GM18867 (cell line): ENCODE data around the gene VTA1.
"Not testable (repeated sequence)": the region's sequence is repeated elsewhere in the genome, so short reads cannot be mapped to it uniquely, and the experiment has no call there.

Source experiments
- ATAC-seq: cut with Tn5 transposase; IDR thresholded peaks from one replicate; pipeline ENCODE4 v1.9.1; 2021; ENCODE audit warnings: mild to moderate bottlenecking, moderate library complexity; ENCODE audit not compliant: unreplicated experiment

VTA1 gene

GRCh38 chr6:142167486-142167885 is 20.4 kb downstream of the VTA1 start:
- ATAC-seq: no peak

GRCh38 chr6:142171351-142171750 is 24.3 kb downstream of the VTA1 start:
- ATAC-seq: no peak

GRCh38 chr6:142172758-142173157 is 25.7 kb downstream of the VTA1 start:
- ATAC-seq: no peak

GRCh38 chr6:142173980-142174379 is 26.9 kb downstream of the VTA1 start:
- no peak for ATAC-seq

GRCh38 chr6:142174703-142175102 is 27.6 kb downstream of the VTA1 start:
- ATAC-seq: no peak

- ATAC-seq: no peak
Observed at GRCh38 chr6:142178129-142178528, 31.1 kb downstream of the VTA1 start.

GRCh38 chr6:142182004-142182403 is 34.9 kb downstream of the VTA1 start:
- ATAC-seq: no peak

- no peak for ATAC-seq
Observed at GRCh38 chr6:142183351-142183750, 36.3 kb downstream of the VTA1 start.

GRCh38 chr6:142184307-142184706 is 37.2 kb downstream of the VTA1 start:
- no peak for ATAC-seq

GRCh38 chr6:142185641-142186040 is 38.6 kb downstream of the VTA1 start:
- ATAC-seq: no peak

- ATAC-seq: no peak
Observed at GRCh38 chr6:142187209-142187608, 40.1 kb downstream of the VTA1 start.

GRCh38 chr6:142188341-142188740 is 41.3 kb downstream of the VTA1 start:
- not testable (repeated sequence) for ATAC-seq

GRCh38 chr6:142189057-142189456 is 42.0 kb downstream of the VTA1 start:
- no peak for ATAC-seq

- ATAC-seq: no peak
Observed at GRCh38 chr6:142192343-142192742, 45.3 kb downstream of the VTA1 start.

- no peak for ATAC-seq
Observed at GRCh38 chr6:142193621-142194020, 46.6 kb downstream of the VTA1 start.

- no peak for ATAC-seq
Observed at GRCh38 chr6:142195862-142196541, 48.9 kb downstream of the VTA1 start.

GRCh38 chr6:142200846-142201628 is 54.0 kb downstream of the VTA1 start:
- no peak for ATAC-seq

- ATAC-seq: peak; percentile 89
Observed at GRCh38 chr6:142207265-142207877, 60.3 kb downstream of the VTA1 start.

- ATAC-seq: no peak
Observed at GRCh38 chr6:142210606-142211005, 63.5 kb downstream of the VTA1 start.

GRCh38 chr6:142213402-142213801 is 66.3 kb downstream of the VTA1 start:
- ATAC-seq: no peak

- no peak for ATAC-seq
Observed at GRCh38 chr6:142218446-142218845, 71.4 kb downstream of the VTA1 start.

- ATAC-seq: no peak
Observed at GRCh38 chr6:142222022-142222421, 75.0 kb downstream of the VTA1 start.
